Measurements from ENCODE around the gene RABGAP1L.
"Not testable (repeated sequence)": the region's sequence is repeated elsewhere in the genome, so short reads cannot be mapped to it uniquely, and the experiment has no call there.

RABGAP1L gene

GRCh38 chr1:174894117-174894762 is 734.9 kb downstream of the RABGAP1L start:
- TF ChIP-seq CTCF (IDR thresholded peaks at IDR 0.05; ENCODE audit: extremely low read depth, insufficient read depth, missing control alignments) = no peak
- DNase-seq (ENCODE audit: low spot score) = no peak
- in situ Hi-C loops (cut with MboI; ENCODE audit: low pct_unique_long_range_greater_than_20kb, low sequenced_read_pairs, unreplicated experiment) = no loop called here

- in situ Hi-C loops (cut with MboI; ENCODE audit: low pct_unique_long_range_greater_than_20kb, low sequenced_read_pairs, unreplicated experiment); DNase-seq (ENCODE audit: low spot score): not testable (repeated sequence)
These were observed 736.3 kb downstream of the RABGAP1L start for GRCh38 chr1:174895610-174896009.

GRCh38 chr1:174898102-174898797 is 738.9 kb downstream of the RABGAP1L start:
- no peak for TF ChIP-seq CTCF (IDR thresholded peaks at IDR 0.05; ENCODE audit: extremely low read depth, insufficient read depth, missing control alignments)
- no peak for DNase-seq (ENCODE audit: low spot score)
- in situ Hi-C loops (cut with MboI; ENCODE audit: low pct_unique_long_range_greater_than_20kb, low sequenced_read_pairs, unreplicated experiment) = no loop called here

GRCh38 chr1:174900317-174900716 is 741.0 kb downstream of the RABGAP1L start:
- in situ Hi-C loops (cut with MboI; ENCODE audit: low pct_unique_long_range_greater_than_20kb, low sequenced_read_pairs, unreplicated experiment) = no loop called here
- no peak for TF ChIP-seq CTCF (IDR thresholded peaks at IDR 0.05; ENCODE audit: extremely low read depth, insufficient read depth, missing control alignments)
- no peak for DNase-seq (ENCODE audit: low spot score)

- DNase-seq (ENCODE audit: low spot score) = no peak
- in situ Hi-C loops (cut with MboI; ENCODE audit: low pct_unique_long_range_greater_than_20kb, low sequenced_read_pairs, unreplicated experiment) = no loop called here
- no peak for TF ChIP-seq CTCF (IDR thresholded peaks at IDR 0.05; ENCODE audit: extremely low read depth, insufficient read depth, missing control alignments)
These were observed 743.3 kb downstream of the RABGAP1L start for GRCh38 chr1:174902531-174903099.

GRCh38 chr1:174911606-174912005 is 752.3 kb downstream of the RABGAP1L start:
- DNase-seq (ENCODE audit: low spot score) = no peak
- TF ChIP-seq CTCF (IDR thresholded peaks at IDR 0.05; ENCODE audit: extremely low read depth, insufficient read depth, missing control alignments) = no peak
- in situ Hi-C loops (cut with MboI; ENCODE audit: low pct_unique_long_range_greater_than_20kb, low sequenced_read_pairs, unreplicated experiment) = no loop called here

- in situ Hi-C loops (cut with MboI; ENCODE audit: low pct_unique_long_range_greater_than_20kb, low sequenced_read_pairs, unreplicated experiment) = no loop called here
- DNase-seq (ENCODE audit: low spot score) = no peak
- TF ChIP-seq CTCF (IDR thresholded peaks at IDR 0.05; ENCODE audit: extremely low read depth, insufficient read depth, missing control alignments) = no peak
These were observed 752.9 kb downstream of the RABGAP1L start for GRCh38 chr1:174912264-174912663.
